ENCODE measurements around the gene TXNDC2.

- no peak for TF ChIP-seq MXI1 (IDR thresholded peaks at IDR 0.05; ENCODE audit: borderline replicate concordance, low read depth, low read length)
- no peak for TF ChIP-seq CTCF (conservative IDR thresholded peaks at IDR 0.05; ENCODE audit: low read depth, low read length)
- TF ChIP-seq RAD21 (IDR thresholded peaks at IDR 0.05; ENCODE audit: low read length), result no peak
- no peak for TF ChIP-seq POLR2A (IDR thresholded peaks at IDR 0.05; ENCODE audit: low read depth, low read length)
- no peak for TF ChIP-seq ELK1 (IDR thresholded peaks at IDR 0.05; ENCODE audit: borderline replicate concordance, low read depth, low read length)
- TF ChIP-seq CEBPB (IDR thresholded peaks at IDR 0.05; ENCODE audit: low read depth, low read length), result no peak
- no peak for TF ChIP-seq RCOR1 (IDR thresholded peaks at IDR 0.05; ENCODE audit: insufficient replicate concordance, low read length)
- TF ChIP-seq USF2 (IDR thresholded peaks at IDR 0.05; ENCODE audit: low read depth, low read length), result no peak
- TF ChIP-seq FOS (IDR thresholded peaks at IDR 0.05; ENCODE audit: low read depth, low read length), result no peak
- TF ChIP-seq RFX5 (IDR thresholded peaks at IDR 0.05; ENCODE audit: low read depth, low read length), result no peak
- TF ChIP-seq BHLHE40 (IDR thresholded peaks at IDR 0.05; ENCODE audit: low read depth, low read length), result no peak
- no peak for TF ChIP-seq MAFK (IDR thresholded peaks at IDR 0.05; ENCODE audit: low read depth, low read length)
Measured at GRCh38 chr18:9894454-9895068, 8.8 kb downstream of the TXNDC2 start.
